ENCODE results near the gene KIF2A.

Gene KIF2A

DNA sequence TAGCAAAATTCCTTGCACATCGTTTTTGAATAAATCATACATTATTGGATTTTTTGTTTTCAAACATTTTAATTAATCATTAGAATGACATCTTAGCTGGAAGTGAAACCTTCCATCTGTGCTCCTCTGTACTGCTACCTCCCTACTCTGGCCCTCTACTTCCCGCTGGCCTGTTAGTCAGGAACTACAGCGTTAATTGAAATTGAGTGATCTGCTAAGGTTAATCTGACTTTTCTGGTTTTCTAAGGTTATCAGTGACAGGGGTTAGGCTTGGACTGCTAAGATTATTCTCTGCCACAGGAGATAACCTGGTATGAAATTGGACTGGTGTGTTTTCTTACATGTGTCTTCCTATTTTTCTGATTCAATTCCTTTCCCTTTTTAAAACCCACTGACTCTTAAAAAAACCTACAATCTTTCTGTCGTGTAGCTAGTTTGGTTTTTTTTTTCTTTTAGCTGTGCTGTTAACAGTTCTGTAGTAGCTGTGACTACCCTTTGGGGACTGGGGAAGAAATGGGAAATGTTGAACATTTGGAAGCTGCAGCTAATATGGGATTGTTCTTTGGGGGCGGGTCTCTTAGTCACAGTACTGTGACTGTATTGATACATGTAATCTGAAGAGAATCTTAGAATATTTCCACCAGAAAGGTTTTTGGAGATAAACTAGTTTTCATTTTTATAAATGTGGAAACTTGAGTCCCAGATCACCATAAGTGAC is 4.6 kb downstream of the KIF2A start:
- H3K36me3 ChIP-seq (ENCODE audit: control insufficient read depth, insufficient read depth, low read length), result peaks cover 15% of the 10 kb centered on the region
- H3K9ac ChIP-seq (ENCODE audit: low read depth, low read length), result no peak overlapping the region
- no peak overlapping the region for H3K4me3 ChIP-seq (ENCODE audit: low read depth, low read length)
- H3K27ac ChIP-seq (ENCODE audit: low read depth, low read length), result no peak overlapping the region
- H3K27me3 ChIP-seq (ENCODE audit: control insufficient read depth, insufficient read depth, low read length), result no peaks in the 10 kb centered on the region
- peaks cover 10% of the 10 kb centered on the region for H3K4me1 ChIP-seq (ENCODE audit: control insufficient read depth, insufficient read depth, low read length)
- no peaks in the 10 kb centered on the region for H3K9me3 ChIP-seq (ENCODE audit: control insufficient read depth, insufficient read depth, low read length)

DNA sequence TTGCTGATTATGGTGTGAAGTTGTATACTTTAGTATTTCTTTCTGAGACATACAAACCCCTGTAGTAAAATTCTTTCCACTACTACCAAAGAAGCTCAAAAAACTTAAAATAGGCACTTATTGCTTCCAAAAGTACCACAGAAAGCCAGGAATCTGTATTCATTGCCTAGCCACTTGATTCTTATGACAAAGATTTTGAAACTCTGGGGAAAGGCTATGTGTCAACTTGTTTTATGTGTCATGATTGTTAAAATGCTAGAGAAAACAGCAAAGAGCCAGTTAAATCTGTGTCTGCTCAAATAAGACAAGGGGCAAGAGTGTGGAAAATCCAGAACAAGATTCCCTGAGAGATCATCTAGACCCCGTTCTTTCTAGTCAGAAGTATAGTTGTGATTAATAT is 6.0 kb downstream of the KIF2A start:
- H3K27me3 ChIP-seq (ENCODE audit: control insufficient read depth, insufficient read depth, low read length), result no peaks in the 10 kb centered on the region
- H3K9ac ChIP-seq (ENCODE audit: low read depth, low read length), result no peak overlapping the region
- peaks cover 9% of the 10 kb centered on the region for H3K4me1 ChIP-seq (ENCODE audit: control insufficient read depth, insufficient read depth, low read length)
- no peak overlapping the region for H3K27ac ChIP-seq (ENCODE audit: low read depth, low read length)
- H3K36me3 ChIP-seq (ENCODE audit: control insufficient read depth, insufficient read depth, low read length), result peaks cover 15% of the 10 kb centered on the region
- no peaks in the 10 kb centered on the region for H3K9me3 ChIP-seq (ENCODE audit: control insufficient read depth, insufficient read depth, low read length)
- no peak overlapping the region for H3K4me3 ChIP-seq (ENCODE audit: low read depth, low read length)

DNA sequence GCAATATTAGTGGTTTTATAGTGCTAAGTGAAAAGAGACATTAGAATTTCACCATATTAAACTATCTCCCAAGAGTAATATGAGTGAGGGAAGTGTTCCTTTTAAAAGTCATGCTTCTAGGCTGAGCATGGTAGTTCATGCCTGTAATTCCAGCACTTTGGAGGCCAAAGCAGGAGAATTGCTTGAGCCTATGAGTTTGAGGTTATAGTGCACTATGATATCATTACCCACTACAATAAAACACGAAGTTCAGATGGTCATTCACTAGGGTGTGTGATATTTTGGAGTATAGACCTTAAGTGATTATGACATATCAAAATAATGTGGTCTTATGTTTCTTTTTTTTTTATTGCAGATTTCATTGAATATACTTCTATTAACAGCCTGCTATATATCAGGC is 6.7 kb downstream of the KIF2A start:
- Histone ChIP-seq H3K4me3 (ENCODE audit: low read depth, low read length) (no peak overlapping the region), H3K4me1 (ENCODE audit: control insufficient read depth, insufficient read depth, low read length) (peaks cover 5% of the 10 kb centered on the region; the same call in 1 of the 2 replicates), H3K9me3 (ENCODE audit: control insufficient read depth, insufficient read depth, low read length) (no peaks in the 10 kb centered on the region), H3K9ac (ENCODE audit: low read depth, low read length) (no peak overlapping the region), H3K36me3 (ENCODE audit: control insufficient read depth, insufficient read depth, low read length) (peaks cover 15% of the 10 kb centered on the region), H3K27ac (ENCODE audit: low read depth, low read length) (no peak overlapping the region), H3K27me3 (ENCODE audit: control insufficient read depth, insufficient read depth, low read length) (no peaks in the 10 kb centered on the region)

DNA sequence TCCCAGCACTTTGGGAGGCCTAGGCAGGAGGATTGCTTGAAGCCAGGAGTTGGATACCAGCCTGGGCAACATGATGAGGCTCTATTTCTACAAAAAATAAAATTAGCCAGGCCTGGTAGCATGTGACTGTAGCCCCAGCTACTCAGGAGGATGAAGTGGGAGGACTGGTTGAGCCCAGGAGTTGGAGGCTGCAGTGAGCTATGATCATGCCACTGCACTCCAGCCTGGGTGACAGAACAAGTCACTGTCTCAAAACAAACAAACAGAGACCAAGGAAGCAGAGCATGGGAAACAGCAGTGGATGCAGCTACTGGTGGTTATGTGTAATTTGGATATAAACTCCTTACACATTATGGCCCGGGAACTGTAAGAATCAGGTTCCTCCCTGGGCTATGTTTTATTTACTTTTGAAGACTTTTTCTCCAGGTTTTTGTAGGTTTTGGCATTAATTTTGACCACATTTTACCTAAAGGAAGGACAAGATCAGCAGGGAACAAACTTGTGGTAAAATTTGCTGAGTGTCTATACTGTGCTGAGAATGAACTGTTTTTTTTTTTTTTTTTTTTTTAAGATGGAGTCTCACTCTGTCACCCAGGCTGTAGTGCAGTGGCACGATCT is 8.3 kb downstream of the KIF2A start:
- H3K36me3 ChIP-seq (ENCODE audit: control insufficient read depth, insufficient read depth, low read length), result peaks cover 5% of the 10 kb centered on the region
- H3K4me1 ChIP-seq (ENCODE audit: control insufficient read depth, insufficient read depth, low read length), result peaks cover 5% of the 10 kb centered on the region; the same call in 1 of the 2 replicates

DNA sequence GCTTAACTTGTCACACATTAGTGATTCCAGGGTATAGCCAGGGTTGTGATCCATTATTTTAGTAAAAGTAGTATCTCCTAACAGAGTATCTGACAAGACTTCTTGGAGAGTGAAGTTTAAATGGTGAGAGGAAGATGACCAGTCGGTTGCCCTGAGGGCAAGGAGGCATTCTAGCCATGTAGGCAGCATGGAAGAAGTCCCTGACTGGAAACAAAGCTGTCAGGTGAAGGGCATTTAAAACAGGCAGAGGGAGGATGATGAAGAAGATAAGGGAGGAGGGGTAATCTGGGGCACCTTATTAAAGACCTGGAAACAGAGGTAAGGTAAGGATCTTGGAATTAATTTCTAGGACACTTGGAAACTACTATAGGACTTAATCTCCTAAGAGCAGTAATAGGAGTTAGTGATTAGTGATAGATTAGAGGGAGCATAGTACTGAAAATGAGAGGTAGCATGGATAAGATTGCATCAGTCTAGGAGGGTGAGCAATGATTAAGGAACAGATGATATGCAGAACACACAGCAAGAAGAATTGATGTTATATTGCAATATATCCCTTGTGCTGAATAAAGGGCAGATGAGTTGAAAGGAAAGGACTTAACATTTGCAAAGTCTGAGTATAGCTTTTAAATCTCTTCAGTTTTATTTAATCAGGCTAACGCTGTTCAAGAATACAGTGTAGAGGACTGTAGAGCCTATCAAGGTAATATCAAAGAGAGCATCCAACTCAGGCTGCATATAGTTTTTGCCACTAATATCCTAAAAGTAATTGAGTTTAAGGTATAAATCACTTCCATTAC is 9.6 kb downstream of the KIF2A start:
- Histone ChIP-seq H3K27me3 (ENCODE audit: control insufficient read depth, insufficient read depth, low read length) (no peaks in the 10 kb centered on the region), H3K9ac (ENCODE audit: low read depth, low read length) (no peak overlapping the region), H3K4me1 (ENCODE audit: control insufficient read depth, insufficient read depth, low read length) (peaks cover 5% of the 10 kb centered on the region; the same call in 1 of the 2 replicates), H3K36me3 (ENCODE audit: control insufficient read depth, insufficient read depth, low read length) (no peaks in the 10 kb centered on the region), H3K4me3 (ENCODE audit: low read depth, low read length) (no peak overlapping the region), H3K9me3 (ENCODE audit: control insufficient read depth, insufficient read depth, low read length) (no peaks in the 10 kb centered on the region), H3K27ac (ENCODE audit: low read depth, low read length) (no peak overlapping the region)

More for the DNA sequence above, 8.3 kb downstream of the KIF2A start:
- no peaks in the 10 kb centered on the region for H3K27me3 ChIP-seq (ENCODE audit: control insufficient read depth, insufficient read depth, low read length)
- no peak overlapping the region for H3K4me3 ChIP-seq (ENCODE audit: low read depth, low read length)
- H3K9ac ChIP-seq (ENCODE audit: low read depth, low read length), result no peak overlapping the region
- no peak overlapping the region for H3K27ac ChIP-seq (ENCODE audit: low read depth, low read length)
- no peaks in the 10 kb centered on the region for H3K9me3 ChIP-seq (ENCODE audit: control insufficient read depth, insufficient read depth, low read length)

DNA sequence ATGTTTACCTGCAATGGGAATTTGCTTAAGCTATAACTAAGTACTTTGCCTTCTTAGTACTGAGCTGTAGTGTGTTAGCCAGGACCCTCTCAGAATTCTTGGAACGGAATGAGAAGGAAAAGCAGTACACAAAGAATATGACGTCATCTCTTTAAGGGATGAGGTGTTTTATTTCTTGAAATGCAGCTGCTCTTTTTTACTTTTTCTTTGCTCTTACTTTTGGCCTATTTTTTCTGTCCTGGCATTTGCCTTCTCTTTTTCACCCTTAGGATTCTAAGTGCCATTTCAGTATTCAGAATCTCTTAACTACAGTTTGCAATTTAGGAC is 10.1 kb downstream of the KIF2A start:
- no peaks in the 10 kb centered on the region; the same call in 1 of the 2 replicates for H3K36me3 ChIP-seq (ENCODE audit: control insufficient read depth, insufficient read depth, low read length)

DNA sequence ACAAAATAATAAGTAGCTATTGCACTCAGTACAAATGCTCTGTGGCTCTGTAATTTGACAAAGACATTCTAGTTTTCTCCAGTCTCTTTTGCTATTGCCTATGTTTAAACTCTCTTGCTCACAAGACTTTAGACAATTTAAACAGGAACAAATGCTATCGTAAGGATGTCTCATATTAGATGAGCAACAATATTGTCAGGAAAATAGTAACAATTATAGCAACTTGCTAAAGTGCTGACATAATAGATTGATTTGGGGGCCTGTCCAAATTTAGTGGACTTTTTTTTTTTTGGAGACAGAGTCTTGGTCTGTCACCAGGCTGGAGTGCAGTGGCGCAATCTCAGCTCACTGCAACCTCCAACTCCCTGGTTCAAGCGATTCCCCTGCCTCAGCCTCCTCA is 11.8 kb downstream of the KIF2A start:
- no peaks in the 10 kb centered on the region for H3K9me3 ChIP-seq (ENCODE audit: control insufficient read depth, insufficient read depth, low read length)
- no peak overlapping the region for H3K9ac ChIP-seq (ENCODE audit: low read depth, low read length)
- H3K36me3 ChIP-seq (ENCODE audit: control insufficient read depth, insufficient read depth, low read length), result peaks cover 5% of the 10 kb centered on the region
- no peak overlapping the region for H3K4me3 ChIP-seq (ENCODE audit: low read depth, low read length)
- no peak overlapping the region for H3K27ac ChIP-seq (ENCODE audit: low read depth, low read length)
- H3K27me3 ChIP-seq (ENCODE audit: control insufficient read depth, insufficient read depth, low read length), result no peaks in the 10 kb centered on the region
- H3K4me1 ChIP-seq (ENCODE audit: control insufficient read depth, insufficient read depth, low read length), result no peaks in the 10 kb centered on the region

More for the DNA sequence above, 10.1 kb downstream of the KIF2A start:
- H3K4me1 ChIP-seq (ENCODE audit: control insufficient read depth, insufficient read depth, low read length), result no peaks in the 10 kb centered on the region
- H3K27ac ChIP-seq (ENCODE audit: low read depth, low read length), result no peak overlapping the region
- no peak overlapping the region for H3K9ac ChIP-seq (ENCODE audit: low read depth, low read length)
- no peaks in the 10 kb centered on the region for H3K9me3 ChIP-seq (ENCODE audit: control insufficient read depth, insufficient read depth, low read length)
- no peak overlapping the region for H3K4me3 ChIP-seq (ENCODE audit: low read depth, low read length)
- H3K27me3 ChIP-seq (ENCODE audit: control insufficient read depth, insufficient read depth, low read length), result no peaks in the 10 kb centered on the region

DNA sequence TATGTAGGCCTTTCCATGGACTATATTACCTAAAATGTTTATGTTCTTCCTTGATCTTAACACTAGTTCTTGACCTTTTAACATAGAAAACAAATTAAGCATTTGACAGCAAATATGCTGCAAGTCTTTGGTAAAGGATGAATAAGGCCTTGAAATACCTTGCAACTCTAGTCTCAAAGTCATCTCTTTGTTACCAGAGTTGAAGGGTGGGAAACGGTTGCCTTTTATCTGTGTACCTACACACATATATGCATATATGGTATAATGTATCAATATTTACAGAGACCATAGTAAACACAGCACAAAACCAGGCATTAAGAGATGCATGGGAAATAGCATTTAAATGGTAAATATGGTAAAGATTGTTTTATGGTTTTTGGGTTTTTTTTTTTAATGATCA is 16.5 kb downstream of the KIF2A start:
- no peaks in the 10 kb centered on the region for H3K9me3 ChIP-seq (ENCODE audit: control insufficient read depth, insufficient read depth, low read length)
- H3K27ac ChIP-seq (ENCODE audit: low read depth, low read length), result no peak overlapping the region
- peaks cover 8% of the 10 kb centered on the region for H3K36me3 ChIP-seq (ENCODE audit: control insufficient read depth, insufficient read depth, low read length)
- H3K27me3 ChIP-seq (ENCODE audit: control insufficient read depth, insufficient read depth, low read length), result no peaks in the 10 kb centered on the region
- H3K9ac ChIP-seq (ENCODE audit: low read depth, low read length), result no peak overlapping the region
- peaks cover 5% of the 10 kb centered on the region for H3K4me1 ChIP-seq (ENCODE audit: control insufficient read depth, insufficient read depth, low read length)
- no peak overlapping the region for H3K4me3 ChIP-seq (ENCODE audit: low read depth, low read length)

DNA sequence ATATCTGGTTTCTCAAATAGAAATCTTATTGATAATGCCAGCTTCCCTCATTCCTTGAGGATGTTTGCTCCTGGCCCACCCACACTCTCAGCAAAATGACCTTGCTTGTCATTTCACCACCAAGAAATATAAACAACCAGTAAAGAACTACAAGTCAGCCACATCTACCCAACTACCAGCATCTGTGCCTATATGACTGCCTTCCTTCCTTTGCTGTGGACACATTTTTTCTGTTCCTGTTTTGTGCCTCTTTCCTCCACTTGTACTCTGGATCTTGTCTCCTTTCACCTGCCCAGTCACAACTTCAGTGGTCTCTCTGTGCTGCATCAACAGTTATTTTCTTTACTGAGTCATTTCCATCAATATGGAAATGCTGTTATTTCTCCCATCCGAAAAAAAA is 20.3 kb downstream of the KIF2A start:
- H3K27me3 ChIP-seq (ENCODE audit: control insufficient read depth, insufficient read depth, low read length), result no peaks in the 10 kb centered on the region
- H3K4me3 ChIP-seq (ENCODE audit: low read depth, low read length), result no peak overlapping the region
- no peak overlapping the region for H3K27ac ChIP-seq (ENCODE audit: low read depth, low read length)
- peaks cover 5% of the 10 kb centered on the region for H3K4me1 ChIP-seq (ENCODE audit: control insufficient read depth, insufficient read depth, low read length)
- no peak overlapping the region for H3K9ac ChIP-seq (ENCODE audit: low read depth, low read length)
- H3K36me3 ChIP-seq (ENCODE audit: control insufficient read depth, insufficient read depth, low read length), result peaks cover 7% of the 10 kb centered on the region
- H3K9me3 ChIP-seq (ENCODE audit: control insufficient read depth, insufficient read depth, low read length), result no peaks in the 10 kb centered on the region

DNA sequence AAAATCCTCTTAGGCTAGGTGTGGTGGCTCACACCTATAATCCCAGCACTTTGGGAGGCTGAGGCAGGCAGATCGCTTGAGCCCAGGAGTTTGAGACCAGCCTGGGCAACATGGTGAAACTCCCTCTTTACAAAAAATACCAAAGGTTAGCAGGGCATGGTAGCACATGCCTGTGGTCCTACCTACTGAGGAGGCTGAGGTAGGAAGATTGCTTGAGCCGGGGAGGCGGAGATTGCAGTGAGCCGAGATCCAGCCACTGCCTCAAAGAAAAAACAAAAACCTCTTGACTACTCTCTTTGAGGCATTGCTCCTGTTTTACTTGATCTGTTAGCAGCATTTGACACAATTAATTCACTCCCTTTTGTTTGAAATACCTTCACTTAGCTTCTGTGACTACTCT is 20.7 kb downstream of the KIF2A start:
- H3K36me3 ChIP-seq (ENCODE audit: control insufficient read depth, insufficient read depth, low read length), result 0 out of 2 replicates have a peak, but pooled peaks cover 3% of the 10 kb centered on the region
- H3K4me3 ChIP-seq (ENCODE audit: low read depth, low read length), result no peak overlapping the region
- no peak overlapping the region for H3K27ac ChIP-seq (ENCODE audit: low read depth, low read length)
- H3K9me3 ChIP-seq (ENCODE audit: control insufficient read depth, insufficient read depth, low read length), result no peaks in the 10 kb centered on the region
- H3K4me1 ChIP-seq (ENCODE audit: control insufficient read depth, insufficient read depth, low read length), result peaks cover 5% of the 10 kb centered on the region
- no peak overlapping the region for H3K9ac ChIP-seq (ENCODE audit: low read depth, low read length)
- H3K27me3 ChIP-seq (ENCODE audit: control insufficient read depth, insufficient read depth, low read length), result no peaks in the 10 kb centered on the region

Measured in HUES48 (cell line).